HuH-7 (cell line): ENCODE results near the gene PLCG2.
"Not testable (repeated sequence)": the region's sequence is repeated elsewhere in the genome, so short reads cannot be mapped to it uniquely, and the experiment has no call there.

ENCODE experiments used
- DNase-seq: peaks from one replicate; pipeline ENCODE4 v3.0.0; 2011; ENCODE audit warnings: low spot score

The PLCG2 gene

GRCh38 chr16:81790277-81790676 is 11.2 kb downstream of the PLCG2 start:
- DNase-seq = no peak

DNA sequence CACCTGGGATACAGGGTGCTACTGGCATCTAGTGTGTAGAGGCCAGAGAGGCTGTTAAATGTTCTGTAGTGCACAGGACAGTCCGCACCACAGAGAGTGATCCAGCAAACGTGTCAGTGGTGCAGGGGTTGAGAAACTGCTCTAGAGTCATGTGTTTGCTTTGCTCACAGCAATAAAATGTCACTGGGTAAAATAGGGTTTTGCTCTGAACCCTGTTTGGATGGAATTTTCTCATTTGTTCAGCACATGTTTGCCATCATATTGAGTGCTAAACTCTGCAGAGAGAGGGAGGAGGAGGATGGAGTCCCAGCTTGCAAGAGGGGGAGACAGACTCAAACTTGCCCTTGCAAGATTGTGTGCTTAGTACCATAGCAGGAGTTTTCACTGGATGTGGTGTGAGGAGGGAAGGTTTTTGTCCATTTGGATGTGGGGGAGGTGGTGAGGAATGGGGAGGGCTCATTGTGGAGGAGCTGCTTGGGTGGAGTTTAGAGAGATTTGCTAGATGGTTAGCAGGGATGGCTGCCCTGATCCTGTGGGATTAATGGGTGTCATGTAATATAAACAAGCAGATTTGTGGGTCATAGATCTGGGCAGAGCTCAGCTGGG is 11.8 kb downstream of the PLCG2 start:
- no peak for DNase-seq

- no peak for DNase-seq
These were observed 13.7 kb downstream of the PLCG2 start for GRCh38 chr16:81792828-81793227.

DNA sequence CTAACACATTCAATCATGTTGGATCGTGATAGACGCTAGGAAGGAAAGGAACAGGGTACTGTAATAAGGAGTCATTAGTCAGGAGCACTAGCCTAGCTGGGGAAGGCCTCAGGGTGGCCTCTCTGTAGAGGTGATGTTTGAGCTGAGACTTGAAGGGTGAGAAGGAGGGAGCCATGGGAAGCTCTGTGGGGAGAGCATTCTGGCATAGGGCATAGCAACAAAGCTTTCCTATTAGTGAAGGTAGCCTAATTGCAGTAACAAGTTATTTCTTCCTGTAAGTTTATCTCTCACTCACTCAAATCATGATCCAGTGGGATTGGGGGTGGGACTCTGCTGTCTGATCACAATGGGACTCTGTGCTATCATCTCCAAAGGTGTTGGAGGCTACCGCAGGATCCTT is 16.1 kb downstream of the PLCG2 start:
- no peak for DNase-seq

DNA sequence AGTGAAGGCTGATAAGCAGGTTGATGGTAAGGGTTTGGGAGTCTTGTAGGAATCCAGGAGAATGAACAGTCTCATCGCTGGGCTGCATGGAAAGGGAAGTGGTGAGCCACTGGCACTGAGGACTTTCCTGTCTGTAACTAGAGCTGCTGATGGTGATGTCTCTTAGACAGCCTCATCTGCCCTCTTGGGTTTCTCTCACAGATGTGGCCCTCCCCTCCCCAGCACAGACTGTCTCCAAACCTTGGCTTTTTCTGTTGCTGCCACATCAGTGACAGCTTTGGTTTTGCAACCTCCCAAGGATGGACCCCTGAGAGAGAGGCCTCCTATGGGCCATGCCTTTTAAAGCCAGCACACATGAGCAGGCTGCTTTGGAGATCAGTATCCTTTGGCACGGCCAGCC is 16.9 kb downstream of the PLCG2 start:
- DNase-seq = no peak

GRCh38 chr16:81796583-81797346 is 17.7 kb downstream of the PLCG2 start:
- DNase-seq = no peak

DNA sequence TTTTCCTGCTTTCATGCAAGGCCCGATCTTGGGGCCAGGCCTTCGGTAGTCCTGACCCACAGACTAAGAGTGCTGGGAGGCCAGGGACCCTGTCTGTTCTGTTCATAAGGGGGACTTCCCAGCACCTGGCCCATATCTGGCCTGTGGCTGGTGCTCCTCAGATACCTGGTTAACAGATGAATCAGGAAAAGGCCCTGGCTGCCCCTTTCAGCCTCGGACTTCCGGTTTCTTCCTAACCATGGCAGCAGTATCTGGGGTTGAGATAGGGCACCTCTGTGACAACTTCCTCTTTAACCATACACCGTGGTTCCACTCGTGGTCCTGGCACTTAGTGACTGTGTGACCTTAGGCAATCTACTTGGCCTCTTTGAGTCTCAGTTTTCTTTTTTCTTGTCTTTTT is 18.4 kb downstream of the PLCG2 start:
- DNase-seq = no peak

DNA sequence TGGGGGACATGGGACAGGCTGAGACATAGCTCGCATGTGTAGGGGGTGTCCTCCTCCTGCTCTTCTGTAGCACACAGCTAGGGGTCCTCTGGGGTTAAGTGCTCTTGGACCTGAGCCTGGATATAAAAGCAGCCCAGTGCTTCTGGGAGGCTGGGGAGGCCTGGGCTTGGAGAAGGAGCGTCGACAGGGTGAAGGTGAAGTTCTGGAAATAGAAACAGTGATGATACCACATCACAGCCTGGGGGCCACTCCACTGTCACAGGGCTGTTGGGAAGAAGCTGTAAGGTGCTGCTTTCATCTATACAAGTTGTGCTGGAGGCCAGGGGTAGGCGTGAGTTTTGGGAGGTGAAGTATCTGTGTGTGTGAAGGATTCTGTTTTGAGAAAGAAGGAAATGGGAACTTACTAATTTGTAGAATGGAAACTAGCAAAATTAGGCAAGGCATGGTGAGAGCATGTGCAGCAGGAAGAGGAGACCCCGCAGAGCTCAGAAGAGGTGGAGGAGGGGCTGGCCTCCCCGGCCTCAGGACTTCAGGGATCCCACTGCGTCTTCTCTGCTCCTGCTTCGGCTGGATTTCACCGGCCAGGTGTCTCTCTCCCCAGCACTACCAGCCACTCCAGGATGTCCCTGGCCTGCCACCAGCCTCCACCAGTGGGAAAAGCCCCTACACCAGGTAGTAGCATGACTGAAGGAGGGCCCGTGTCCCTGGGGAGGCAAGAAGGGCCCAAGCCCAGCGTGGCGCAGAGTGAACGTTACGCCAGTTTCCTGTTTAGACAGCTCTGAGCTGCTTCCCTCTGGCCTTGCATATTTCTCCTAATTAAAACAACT is 19.4 kb downstream of the PLCG2 start:
- DNase-seq = no peak

GRCh38 chr16:81799138-81799504 is 20.0 kb downstream of the PLCG2 start:
- no peak for DNase-seq

DNA sequence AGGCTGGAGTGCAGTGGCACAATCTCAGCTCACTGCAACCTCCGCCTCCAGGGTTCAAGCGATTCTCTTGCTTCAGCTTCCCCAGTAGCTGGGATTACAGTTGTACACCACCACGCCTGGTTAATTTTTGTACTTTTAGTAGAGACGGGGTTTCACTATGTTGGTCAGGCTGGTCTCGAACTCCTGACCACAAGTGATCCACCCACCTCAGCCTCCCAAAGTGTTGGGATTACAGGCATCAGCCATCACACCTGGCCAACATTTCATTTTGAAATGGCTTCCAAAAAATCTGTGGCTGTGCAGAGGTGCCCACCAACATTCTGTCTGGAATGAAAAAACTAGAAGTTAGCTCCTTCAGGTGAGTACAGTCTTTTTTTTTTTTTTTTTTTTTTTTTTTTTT is 22.6 kb downstream of the PLCG2 start:
- DNase-seq = not testable (repeated sequence)

- no peak for DNase-seq
These were observed 24.2 kb downstream of the PLCG2 start for GRCh38 chr16:81803332-81803731.

DNA sequence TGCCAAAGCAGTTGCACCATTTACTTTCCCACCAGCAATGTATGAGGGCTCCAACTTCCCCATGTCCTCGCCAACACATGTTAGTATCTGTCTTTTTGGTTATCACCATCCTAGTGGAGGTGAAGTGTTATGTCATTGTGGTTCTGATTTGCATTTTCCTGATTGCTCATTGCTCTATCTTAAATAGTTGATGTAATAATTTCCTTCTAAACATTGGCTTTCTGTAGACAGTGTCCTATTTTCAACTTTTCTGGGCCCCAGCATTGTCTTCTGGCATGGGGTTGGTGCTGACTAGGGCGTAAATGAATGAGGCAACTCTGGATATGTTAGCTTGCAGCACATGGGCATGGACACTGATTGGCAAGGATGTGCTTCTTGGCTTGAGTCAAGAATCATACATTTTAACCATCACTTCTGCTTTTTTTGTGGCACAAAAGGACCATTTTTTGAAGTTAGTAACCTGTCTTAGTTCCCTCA is 25.1 kb downstream of the PLCG2 start:
- DNase-seq = no peak

- DNase-seq = no peak
These were observed 27.6 kb downstream of the PLCG2 start for GRCh38 chr16:81806696-81807095.

GRCh38 chr16:81807767-81808358 is 28.8 kb downstream of the PLCG2 start:
- no peak for DNase-seq

DNA sequence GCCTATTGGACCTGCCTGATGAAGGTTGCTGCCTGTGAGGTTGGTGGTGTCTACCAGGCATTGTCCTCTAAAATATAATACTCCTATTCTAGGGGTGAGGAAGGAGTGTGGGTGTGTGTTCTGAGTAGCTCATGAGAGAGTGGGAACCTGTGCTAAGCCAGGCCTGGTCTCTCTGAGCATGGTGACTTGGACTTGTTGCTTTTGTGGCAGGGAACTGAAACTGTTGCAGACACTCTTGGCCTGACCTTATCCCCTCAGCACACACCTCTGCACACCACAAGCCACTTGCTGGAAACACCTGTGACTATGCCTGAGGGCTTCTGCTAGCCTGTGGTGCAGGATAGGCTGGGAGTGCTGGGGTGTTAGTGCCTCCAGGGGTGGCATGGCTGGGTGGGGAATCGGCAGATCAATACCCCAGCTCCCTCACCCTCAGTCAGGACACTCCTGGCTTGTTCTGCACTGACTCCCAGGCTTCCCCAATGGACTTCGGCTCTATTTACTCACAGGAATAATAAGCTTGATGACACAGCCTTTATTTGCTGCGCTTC is 29.9 kb downstream of the PLCG2 start:
- DNase-seq = peak; percentile 37

DNA sequence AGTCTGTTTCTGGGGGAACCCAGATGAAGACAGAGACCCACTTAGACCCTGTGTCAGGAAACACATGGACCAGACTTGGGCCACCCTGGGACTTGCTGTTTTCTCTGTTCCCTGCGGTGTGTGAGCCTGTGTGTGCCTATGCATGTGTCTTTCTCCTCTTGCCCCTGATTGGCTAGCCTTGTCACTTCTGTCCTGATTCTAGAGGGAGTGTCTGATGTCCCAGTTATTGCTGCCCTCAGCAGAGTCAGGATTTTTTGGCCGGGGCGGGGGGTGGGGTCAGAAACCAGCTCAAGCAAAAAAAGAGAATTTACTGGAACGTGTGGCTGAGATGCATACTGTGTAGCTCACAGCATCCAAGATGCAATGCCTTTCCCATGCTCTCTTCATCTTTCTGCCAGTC is 30.5 kb downstream of the PLCG2 start:
- DNase-seq = no peak

GRCh38 chr16:81810361-81810760 is 31.3 kb downstream of the PLCG2 start:
- DNase-seq = no peak

DNA sequence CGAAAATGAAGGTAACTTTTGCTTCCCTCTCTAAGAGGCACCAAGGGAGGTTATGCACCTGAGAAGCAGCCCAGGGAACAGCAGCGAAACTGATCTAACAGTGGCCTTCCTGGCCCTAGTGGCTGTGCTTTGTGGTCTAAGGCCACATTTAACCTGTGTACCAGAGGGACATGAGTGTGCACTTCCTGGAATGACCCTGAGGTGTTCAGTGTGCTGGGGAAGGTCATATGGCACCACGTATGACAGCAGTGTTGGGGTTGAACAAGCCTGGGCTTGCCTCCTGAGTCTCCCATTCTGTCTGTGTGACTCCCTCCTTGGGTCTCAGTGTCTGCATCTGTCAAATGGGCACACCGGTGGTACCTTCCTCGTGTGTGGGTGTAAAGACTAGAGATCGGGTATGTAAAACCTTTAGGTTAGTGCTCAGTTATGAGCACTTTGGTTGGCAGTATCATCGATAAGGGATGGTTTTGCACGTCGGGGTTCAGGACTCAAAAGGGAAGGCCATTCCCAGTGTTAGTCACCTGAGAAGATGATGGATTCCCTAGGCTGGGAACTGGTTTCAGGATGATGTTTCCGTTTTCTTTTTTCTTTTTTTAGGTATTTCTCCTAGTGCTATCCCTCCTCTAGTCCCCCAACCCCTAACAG is 31.9 kb downstream of the PLCG2 start:
- no peak for DNase-seq

DNA sequence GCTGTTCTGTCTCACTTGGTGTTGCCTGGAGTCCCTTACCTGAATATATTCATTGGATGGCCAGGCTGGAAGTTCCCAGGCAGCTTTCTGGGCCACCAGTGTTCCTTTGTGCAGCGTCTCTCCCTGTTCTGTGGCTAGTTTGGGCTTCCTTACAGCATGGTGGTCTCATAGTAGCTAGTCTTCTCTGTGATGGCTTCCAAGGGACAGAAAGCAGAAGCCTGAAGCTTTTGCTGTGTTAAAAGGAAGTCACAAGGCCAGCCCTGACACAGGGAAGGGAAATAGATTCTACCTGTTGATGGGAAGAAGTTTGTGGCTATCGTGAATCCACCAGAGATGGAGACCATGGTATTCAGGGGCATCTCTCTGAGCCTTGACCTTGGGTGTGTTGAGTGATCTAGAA is 34.6 kb downstream of the PLCG2 start:
- DNase-seq = no peak

GRCh38 chr16:81814751-81815428 is 35.8 kb downstream of the PLCG2 start:
- no peak for DNase-seq

- DNase-seq = no peak
These were observed 36.3 kb downstream of the PLCG2 start for GRCh38 chr16:81815429-81815766.
